ENCODE measurements around the gene IRS1. TPM values are rescaled to one million over a fixed set of nuclear protein-coding genes. Genes with fewer than 3 reads are reported as not detected.

IRS1 gene
- total RNA-seq, 1 experiment from 2014 or later, result 15.0 TPM

DNA sequence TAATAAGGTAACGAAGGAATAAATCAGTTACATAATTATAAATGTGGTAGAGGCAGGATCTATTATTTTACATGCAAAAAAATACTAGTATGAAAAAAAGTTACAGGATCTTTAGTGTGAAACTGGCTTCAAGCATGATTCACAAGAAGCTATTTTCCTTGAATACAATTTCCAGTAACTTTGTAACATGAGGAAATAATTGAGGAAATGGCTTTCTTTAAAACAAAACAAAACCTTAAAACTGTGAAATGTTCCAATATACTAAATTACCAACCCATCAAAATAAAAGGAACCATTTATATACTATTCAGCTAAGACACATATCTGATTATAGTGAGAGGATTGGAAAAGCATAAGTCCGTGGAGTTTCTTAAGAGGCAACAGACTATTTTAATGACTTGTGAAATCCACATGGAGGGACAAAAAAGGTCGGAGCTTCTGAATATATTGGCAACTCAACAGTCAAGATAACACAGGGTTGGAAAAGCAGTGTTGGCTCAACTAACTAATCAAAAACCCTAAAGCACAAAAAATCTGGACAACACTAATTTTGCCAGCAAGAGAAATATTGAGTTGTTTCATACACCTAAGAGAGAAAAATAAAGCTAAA is 10.6 kb downstream of the IRS1 start:
- Histone ChIP-seq H2BK120ac (ENCODE audit: low read depth, low read length, poor library complexity, severe bottlenecking) (no peak overlapping the region), H3K9ac (ENCODE audit: extremely low read depth, insufficient read length, low read length) (no peak overlapping the region), H4K8ac (replicated peaks; ENCODE audit: insufficient read length, low read depth, low read length) (no peak overlapping the region), H2BK12ac (ENCODE audit: insufficient read length, low read depth, low read length) (no peak overlapping the region), H3K56ac (ENCODE audit: insufficient read length, low read depth, low read length) (no peak overlapping the region), H4K91ac (ENCODE audit: insufficient read length, low read depth, low read length) (no peak overlapping the region), H2BK20ac (ENCODE audit: low read depth, low read length, poor library complexity, severe bottlenecking) (no peak overlapping the region), H2AK5ac (ENCODE audit: insufficient read length, low read length) (no peak overlapping the region), H3K4me2 (ENCODE audit: insufficient read depth, insufficient read length, low read length) (no peak overlapping the region), H2BK5ac (ENCODE audit: insufficient read length, low read length) (no peak overlapping the region), H3K79me1 (ENCODE audit: insufficient read depth, low read depth, low read length, poor library complexity, severe bottlenecking) (no peaks in the 10 kb centered on the region), H3K23ac (ENCODE audit: insufficient read length, low read depth, low read length) (no peak overlapping the region), H4K20me1 (ENCODE audit: control insufficient read depth, insufficient read depth, insufficient read length) (no peaks in the 10 kb centered on the region), H3K4me1 (ENCODE audit: insufficient read depth, low read length) (no peaks in the 10 kb centered on the region; the same call in 1 of the 2 replicates), H2AFZ (ENCODE audit: low read length) (no peak overlapping the region), H3K27ac (ENCODE audit: insufficient read length, low read depth, low read length) (no peak overlapping the region), H3K9me3 (ENCODE audit: control insufficient read depth, low read depth, low read length) (no peaks in the 10 kb centered on the region), H3T11ph (ENCODE audit: low read length) (no peak overlapping the region), H3K4ac (ENCODE audit: low read depth, low read length) (no peak overlapping the region), H3K23me2 (ENCODE audit: insufficient read length, low read depth, low read length, poor library complexity, severe bottlenecking) (peaks cover 13% of the 10 kb centered on the region), H4K5ac (ENCODE audit: insufficient read length, low read depth, low read length) (no peak overlapping the region), H3K27me3 (ENCODE audit: insufficient read depth, low read length) (no peaks in the 10 kb centered on the region), H3K18ac (ENCODE audit: insufficient read length, low read depth, low read length) (no peak overlapping the region), H3K79me2 (ENCODE audit: insufficient read depth, low read length) (peaks cover 2% of the 10 kb centered on the region; the same call in 1 of the 2 replicates), H3K14ac (ENCODE audit: insufficient read depth, low read length) (no peak overlapping the region), H2BK15ac (ENCODE audit: low read depth, low read length) (no peak overlapping the region)
- H3K27ac Mint-ChIP-seq, result no peak overlapping the region; a peak in 1 of 7 replicates
- H3K27me3 Mint-ChIP-seq (ENCODE audit: low read depth), result no peaks in the 10 kb centered on the region
- peaks cover 16 to 21% (median 19%) of the 10 kb centered on the region in 3 experiments for H3K36me3 Mint-ChIP-seq (ENCODE audit: insufficient read depth in 1 of 3, low read depth in 3 of 3)
- no CpG with 5 or more reads among the region's 3 CpGs for WGBS (ENCODE audit: extremely low coverage, insufficient read length, low lambda C conversion rate)
- no peak overlapping the region for H3K4me3 Mint-ChIP-seq
- TF ChIP-seq, protein P1, sequence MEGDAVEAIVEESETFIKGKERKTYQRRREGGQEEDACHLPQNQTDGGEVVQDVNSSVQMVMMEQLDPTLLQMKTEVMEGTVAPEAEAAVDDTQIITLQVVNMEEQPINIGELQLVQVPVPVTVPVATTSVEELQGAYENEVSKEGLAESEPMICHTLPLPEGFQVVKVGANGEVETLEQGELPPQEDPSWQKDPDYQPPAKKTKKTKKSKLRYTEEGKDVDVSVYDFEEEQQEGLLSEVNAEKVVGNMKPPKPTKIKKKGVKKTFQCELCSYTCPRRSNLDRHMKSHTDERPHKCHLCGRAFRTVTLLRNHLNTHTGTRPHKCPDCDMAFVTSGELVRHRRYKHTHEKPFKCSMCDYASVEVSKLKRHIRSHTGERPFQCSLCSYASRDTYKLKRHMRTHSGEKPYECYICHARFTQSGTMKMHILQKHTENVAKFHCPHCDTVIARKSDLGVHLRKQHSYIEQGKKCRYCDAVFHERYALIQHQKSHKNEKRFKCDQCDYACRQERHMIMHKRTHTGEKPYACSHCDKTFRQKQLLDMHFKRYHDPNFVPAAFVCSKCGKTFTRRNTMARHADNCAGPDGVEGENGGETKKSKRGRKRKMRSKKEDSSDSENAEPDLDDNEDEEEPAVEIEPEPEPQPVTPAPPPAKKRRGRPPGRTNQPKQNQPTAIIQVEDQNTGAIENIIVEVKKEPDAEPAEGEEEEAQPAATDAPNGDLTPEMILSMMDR (conservative IDR thresholded peaks at IDR 0.05), result no peak
- no peak for DNase-seq
- peaks cover 24 to 31% of the 10 kb centered on the region in 2 experiments for H3K4me1 Mint-ChIP-seq
- no peaks in the 10 kb centered on the region for H3K9me3 Mint-ChIP-seq

Data from H9 (cell line).